ENCODE results near the gene PRAMEF12.

DNA sequence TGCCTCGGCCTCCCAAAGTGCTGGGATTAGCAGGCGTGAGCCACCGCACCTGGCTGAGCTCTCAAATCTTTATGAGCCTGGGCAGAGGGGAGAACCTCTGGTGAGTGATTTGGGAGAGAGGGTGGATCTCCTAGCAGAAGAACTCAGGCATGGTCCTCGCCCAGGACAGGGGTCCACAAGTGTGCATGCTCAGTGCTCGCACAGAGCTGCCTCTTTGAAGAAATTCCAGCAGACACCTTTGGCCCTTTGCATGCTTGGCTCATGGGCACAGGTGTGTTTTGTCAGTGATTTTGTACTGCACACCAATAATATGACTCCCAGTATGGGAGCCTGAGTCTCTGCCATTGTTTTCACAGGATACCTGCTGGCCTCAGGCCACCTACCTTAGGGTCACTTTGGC is 11.8 kb upstream of the PRAMEF12 start:
- TF ChIP-seq, protein P1, sequence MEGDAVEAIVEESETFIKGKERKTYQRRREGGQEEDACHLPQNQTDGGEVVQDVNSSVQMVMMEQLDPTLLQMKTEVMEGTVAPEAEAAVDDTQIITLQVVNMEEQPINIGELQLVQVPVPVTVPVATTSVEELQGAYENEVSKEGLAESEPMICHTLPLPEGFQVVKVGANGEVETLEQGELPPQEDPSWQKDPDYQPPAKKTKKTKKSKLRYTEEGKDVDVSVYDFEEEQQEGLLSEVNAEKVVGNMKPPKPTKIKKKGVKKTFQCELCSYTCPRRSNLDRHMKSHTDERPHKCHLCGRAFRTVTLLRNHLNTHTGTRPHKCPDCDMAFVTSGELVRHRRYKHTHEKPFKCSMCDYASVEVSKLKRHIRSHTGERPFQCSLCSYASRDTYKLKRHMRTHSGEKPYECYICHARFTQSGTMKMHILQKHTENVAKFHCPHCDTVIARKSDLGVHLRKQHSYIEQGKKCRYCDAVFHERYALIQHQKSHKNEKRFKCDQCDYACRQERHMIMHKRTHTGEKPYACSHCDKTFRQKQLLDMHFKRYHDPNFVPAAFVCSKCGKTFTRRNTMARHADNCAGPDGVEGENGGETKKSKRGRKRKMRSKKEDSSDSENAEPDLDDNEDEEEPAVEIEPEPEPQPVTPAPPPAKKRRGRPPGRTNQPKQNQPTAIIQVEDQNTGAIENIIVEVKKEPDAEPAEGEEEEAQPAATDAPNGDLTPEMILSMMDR (IDR thresholded peaks at IDR 0.05), result no peak
- TF ChIP-seq POLR2A (IDR thresholded peaks at IDR 0.05), result no peak
